ENCODE results near the gene ST6GALNAC4.

GRCh38 chr9:127927201-127927987, 10.6 kb upstream of the ST6GALNAC4 start:
- no peak for TF ChIP-seq EZH2 (IDR thresholded peaks at IDR 0.05; ENCODE audit: low read depth)
- no peak for TF ChIP-seq CTCF (conservative IDR thresholded peaks at IDR 0.05)

All from PC-9 (cell line).